Activated B cell treated with CpG ODN at 0.5 μM for 24 hours (primary cell): ENCODE results near the gene APBB3. TPM values are rescaled to one million over a fixed set of nuclear protein-coding genes. Genes with fewer than 3 reads are reported as not detected.

Experiments used
- ATAC-seq: fragments of 200-7000 bp; cut with Tn5 transposase; one replicate; pipeline ENCODE4 v1.10.0; 2021; ENCODE audit warnings: low read depth, mild to moderate bottlenecking, moderate library complexity
- CTCF ChIA-PET: fragments of 350-600 bp; sonication (Branson Sonifier 250); formaldehyde crosslinking; loops from one replicate; lab custom pipeline; 2021; ENCODE audit warnings: antibody characterized with exemption; lab: Charles Lee
- POLR2A ChIA-PET: fragments of 350-600 bp; sonication (Branson Sonifier 250); formaldehyde crosslinking; loops from one replicate; lab custom pipeline; 2021; ENCODE audit warnings: antibody characterized with exemption; lab: Charles Lee
- DNase-seq: peaks from one replicate; pipeline ENCODE4 v3.0.0; 2022
- H3K27ac Mint-ChIP-seq: one replicate; pipeline ENCODE4 v1.8.0; 2020; ENCODE audit warnings: mixed read lengths
- H3K27me3 Mint-ChIP-seq: one replicate; pipeline ENCODE4 v1.8.0; 2021; ENCODE audit warnings: mixed read lengths
- H3K36me3 Mint-ChIP-seq: one replicate; pipeline ENCODE4 v1.8.0; 2021; ENCODE audit warnings: low read depth, mixed read lengths
- H3K4me1 Mint-ChIP-seq: one replicate; pipeline ENCODE4 v1.8.0; 2021; ENCODE audit warnings: mixed read lengths
- H3K4me3 Mint-ChIP-seq: one replicate; pipeline ENCODE4 v1.8.0; 2020; ENCODE audit warnings: mild to moderate bottlenecking, mixed read lengths
- H3K9me3 Mint-ChIP-seq: one replicate; pipeline ENCODE4 v1.8.0; 2020; ENCODE audit warnings: mixed read lengths
- intact Hi-C: fragments of 100-400 bp; cut with micrococcal nuclease; formaldehyde crosslinking; loops from one replicate; pipeline ENCODE4 v1.15.1; 2024
- total RNA-seq: library from RNA; stranded (reverse); gene quantifications from 2 replicates; pipeline ENCODE4 v1.2.3, GENCODE V29; 2022
- TF ChIP-seq, protein P1 (sequence below): fragments of 200-600 bp; IDR thresholded peaks from one replicate; pipeline ENCODE4 v1.8.0; 2022; ENCODE audit warnings: antibody characterized with exemption, mild to moderate bottlenecking

The APBB3 gene
- total RNA-seq, 1 donor from 2014 or later, result 37.5 TPM

DNA sequence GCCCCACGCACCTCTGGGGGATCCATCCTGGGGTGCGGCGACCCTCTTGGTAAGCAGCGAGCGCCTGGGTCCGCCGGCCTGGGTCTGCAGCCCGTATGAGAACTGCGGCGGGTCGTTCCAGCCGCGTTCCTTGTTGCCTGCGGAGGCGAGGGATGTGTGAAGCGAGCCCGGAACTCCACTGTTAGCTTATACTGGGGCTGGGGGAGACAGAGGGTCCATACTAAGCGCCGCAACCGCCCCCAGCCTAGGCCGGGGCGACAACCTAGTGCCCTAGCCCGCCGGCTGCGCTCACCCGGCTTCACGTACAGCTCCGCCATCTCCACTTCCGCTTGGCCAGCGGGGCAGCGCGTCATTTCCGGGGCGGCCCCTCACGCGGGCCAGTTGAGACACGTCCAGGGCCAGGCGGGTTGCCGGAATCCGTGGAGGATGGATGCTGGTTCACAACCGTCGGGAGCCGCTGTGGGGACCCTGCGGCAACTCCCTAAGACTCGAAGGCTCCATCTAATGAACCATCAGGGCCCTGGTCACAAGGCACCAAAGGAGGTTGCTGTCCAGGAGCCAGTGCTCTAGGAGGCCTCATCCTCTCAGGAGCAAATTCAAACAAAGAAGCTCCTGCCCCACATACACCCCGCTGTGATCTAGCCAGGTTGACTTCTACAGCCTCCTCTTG, 7.1 kb downstream of the APBB3 start, which contains the start of gene SRA1:
Gene SRA1, minus strand, starts transcription at position 338 of the 670 bp plus-strand sequence. Its CDS starts 21 bp downstream, at position 317.
- Mint-ChIP-seq H3K36me3 (peaks cover 42% of the 10 kb centered on the region), H3K27me3 (no peaks in the 10 kb centered on the region), H3K9me3 (no peaks in the 10 kb centered on the region), H3K4me3 (peak within 1 kb of the TSS; percentile 93), H3K27ac (peak within 1 kb of the TSS; percentile 89), H3K4me1 (peaks cover 55% of the 10 kb centered on the region)
- TF ChIP-seq, protein P1, sequence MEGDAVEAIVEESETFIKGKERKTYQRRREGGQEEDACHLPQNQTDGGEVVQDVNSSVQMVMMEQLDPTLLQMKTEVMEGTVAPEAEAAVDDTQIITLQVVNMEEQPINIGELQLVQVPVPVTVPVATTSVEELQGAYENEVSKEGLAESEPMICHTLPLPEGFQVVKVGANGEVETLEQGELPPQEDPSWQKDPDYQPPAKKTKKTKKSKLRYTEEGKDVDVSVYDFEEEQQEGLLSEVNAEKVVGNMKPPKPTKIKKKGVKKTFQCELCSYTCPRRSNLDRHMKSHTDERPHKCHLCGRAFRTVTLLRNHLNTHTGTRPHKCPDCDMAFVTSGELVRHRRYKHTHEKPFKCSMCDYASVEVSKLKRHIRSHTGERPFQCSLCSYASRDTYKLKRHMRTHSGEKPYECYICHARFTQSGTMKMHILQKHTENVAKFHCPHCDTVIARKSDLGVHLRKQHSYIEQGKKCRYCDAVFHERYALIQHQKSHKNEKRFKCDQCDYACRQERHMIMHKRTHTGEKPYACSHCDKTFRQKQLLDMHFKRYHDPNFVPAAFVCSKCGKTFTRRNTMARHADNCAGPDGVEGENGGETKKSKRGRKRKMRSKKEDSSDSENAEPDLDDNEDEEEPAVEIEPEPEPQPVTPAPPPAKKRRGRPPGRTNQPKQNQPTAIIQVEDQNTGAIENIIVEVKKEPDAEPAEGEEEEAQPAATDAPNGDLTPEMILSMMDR, result no peak
- ChIA-PET POLR2A (interaction anchor here (0.7 to 1.9 kb wide), 9 partner anchors 8 to 1263 kb away, joined by 3 to 30 read pairs (median 8); partner anchors contain the start of genes ANKHD1, EIF4EBP3, IK and NDUFA2), CTCF (interaction anchor here (1.0 kb wide), 1 partner anchor 10 kb away, joined by 4 read pairs; the partner anchor contains the start of gene EIF4EBP3)
- ATAC-seq (peak; percentile 97), DNase-seq (peak; percentile 88)
- intact Hi-C loops, result loop anchor here (1.0 to 2.0 kb wide), 5 partner anchors 10 to 156 kb away; partner anchors contain the start of genes ANKHD1, EIF4EBP3, TMCO6 and WDR55

DNA sequence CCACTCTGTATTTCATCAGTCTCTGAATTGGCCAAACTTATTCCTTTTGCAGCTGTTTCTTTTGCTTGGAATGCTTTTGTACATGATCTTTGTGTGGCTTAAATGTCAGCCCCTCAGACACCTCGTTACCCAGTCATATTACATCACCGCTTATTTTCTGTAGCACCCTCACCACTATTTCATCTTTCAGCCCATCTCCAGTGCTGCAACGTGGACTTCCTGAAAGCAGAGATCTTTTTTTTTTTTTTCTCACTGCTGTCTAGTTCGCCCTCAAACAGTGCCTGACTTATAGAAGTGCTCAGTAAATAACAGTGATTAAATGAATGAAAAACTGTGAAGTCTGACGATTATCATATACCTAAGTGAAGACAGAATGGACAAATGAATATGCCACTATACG, 8.0 kb downstream of the APBB3 start:
- ChIA-PET CTCF (no interaction called here), POLR2A (interaction anchor here (1.0 to 1.9 kb wide), 5 partner anchors 8 to 91 kb away, joined by 3 to 30 read pairs (median 8); partner anchors contain the start of genes EIF4EBP3, IK and NDUFA2)
- peaks cover 50% of the 10 kb centered on the region for H3K36me3 Mint-ChIP-seq
- peaks cover 55% of the 10 kb centered on the region for H3K4me1 Mint-ChIP-seq
- intact Hi-C loops, result loop anchor here (1.0 to 2.0 kb wide), 4 partner anchors 8 to 156 kb away; partner anchors contain the start of genes ANKHD1, APBB3, SLC35A4 and TMCO6
- no peaks in the 10 kb centered on the region for H3K27me3 Mint-ChIP-seq
- ATAC-seq (no peak), DNase-seq (no peak)
- TF ChIP-seq, protein P1, result no peak
- H3K4me3 Mint-ChIP-seq, result peak overlapping the region; percentile 93
- no peaks in the 10 kb centered on the region for H3K9me3 Mint-ChIP-seq
- H3K27ac Mint-ChIP-seq, result peak overlapping the region; percentile 89

DNA sequence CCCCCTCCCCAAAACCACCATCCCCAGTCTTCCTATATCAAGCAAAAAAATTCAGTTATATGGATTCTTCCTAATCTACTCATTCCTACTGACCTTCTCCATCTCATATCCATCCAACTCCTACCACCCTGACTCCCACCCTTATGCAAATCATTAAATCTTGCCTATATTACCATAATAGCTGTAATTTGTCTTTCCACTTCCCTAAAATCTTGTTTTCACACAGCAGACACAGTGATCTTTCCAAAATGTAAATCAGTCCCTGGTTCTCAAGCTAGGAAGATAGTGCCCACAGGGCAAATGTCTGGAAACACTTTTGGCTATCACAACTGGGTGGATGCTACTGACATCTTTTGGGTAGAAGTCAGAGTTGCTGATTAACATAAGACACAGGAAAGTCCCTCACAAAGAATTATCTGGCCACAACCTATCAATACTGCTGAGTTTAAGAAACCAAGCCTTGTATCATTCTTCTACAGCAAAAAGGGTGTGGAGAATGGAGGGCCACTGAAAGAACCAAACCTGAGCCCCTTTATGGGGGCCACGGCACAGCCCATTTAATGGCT, 8.6 kb downstream of the APBB3 start:
- Mint-ChIP-seq H3K4me3 (peak overlapping the region; percentile 93), H3K4me1 (peaks cover 52% of the 10 kb centered on the region), H3K36me3 (peaks cover 51% of the 10 kb centered on the region), H3K27ac (peak overlapping the region; percentile 89), H3K9me3 (no peaks in the 10 kb centered on the region), H3K27me3 (no peaks in the 10 kb centered on the region)
- DNase-seq, result no peak
- ChIA-PET POLR2A (interaction anchor here (0.7 to 1.9 kb wide), 4 partner anchors 8 to 22 kb away, joined by 3 to 16 read pairs (median 5); partner anchors contain the start of gene EIF4EBP3), CTCF (no interaction called here)
- intact Hi-C loops, result loop anchor here (1.0 to 2.0 kb wide), 4 partner anchors 8 to 155 kb away; partner anchors contain the start of genes ANKHD1, APBB3, SLC35A4 and TMCO6
- ATAC-seq, result no peak
- TF ChIP-seq, protein P1, result no peak

DNA sequence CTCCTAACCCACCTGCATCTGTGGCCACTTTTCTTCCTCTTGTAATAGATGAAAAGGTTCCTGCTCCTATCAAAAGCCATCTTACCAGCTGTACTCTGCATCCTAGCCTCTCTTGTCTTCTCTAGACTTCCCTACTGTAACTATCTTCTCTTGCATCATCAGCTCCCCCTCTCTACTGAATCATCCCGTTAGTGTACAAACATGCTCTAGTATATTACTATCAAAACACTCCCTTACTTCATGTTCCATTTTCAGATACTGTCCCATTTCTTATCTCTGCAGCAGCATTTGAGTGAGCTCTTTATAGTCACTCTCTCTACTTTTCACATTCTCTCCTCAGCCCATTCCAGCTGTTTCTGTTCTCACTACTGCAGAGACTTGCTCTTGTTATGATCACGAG, 9.9 kb downstream of the APBB3 start:
- TF ChIP-seq, protein P1, result no peak
- intact Hi-C loops, result no loop called here
- H3K27ac Mint-ChIP-seq, result peak overlapping the region; percentile 31
- no peaks in the 10 kb centered on the region for H3K9me3 Mint-ChIP-seq
- H3K4me1 Mint-ChIP-seq, result peaks cover 54% of the 10 kb centered on the region
- H3K36me3 Mint-ChIP-seq, result peaks cover 58% of the 10 kb centered on the region
- ChIA-PET CTCF (no interaction called here), POLR2A (no interaction called here)
- no peaks in the 10 kb centered on the region for H3K27me3 Mint-ChIP-seq
- DNase-seq (no peak), ATAC-seq (no peak)
- H3K4me3 Mint-ChIP-seq, result peak overlapping the region; percentile 17
